OCI-LY3 (cell line): ENCODE data around the gene FLRT3.

Experiments used
- H2AFZ ChIP-seq: fragments of 200-600, 300-600 bp; shearing (Covaris generic); 2 replicates; pipeline ENCODE4 v1.6.0; 2014; ENCODE audit warnings: antibody characterized with exemption, low read depth, low read length
- H3K27ac ChIP-seq: fragments of 200-600, 300-600 bp; sonication (generic); 2 replicates; pipeline ENCODE4 v1.5.1; 2014; ENCODE audit warnings: mild to moderate bottlenecking, low read length, moderate library complexity, mixed read lengths
- H3K27me3 ChIP-seq: fragments of 200-600, 300-600 bp; sonication (generic); 2 replicates; pipeline ENCODE4 v1.6.1; 2014; ENCODE audit warnings: low read depth, low read length, mixed read lengths
- H3K36me3 ChIP-seq: fragments of 200-600, 300-600 bp; sonication (generic); replicated peaks from 2 replicates; pipeline ENCODE3; 2014; ENCODE audit warnings: low read depth, low read length, mixed read lengths
- H3K4me1 ChIP-seq: fragments of 300-600, 200-600 bp; sonication (generic); 2 replicates; pipeline ENCODE4 v1.6.1; 2014; ENCODE audit warnings: low read length, mixed read lengths
- H3K4me2 ChIP-seq: fragments of 200-600, 300-600 bp; sonication (generic); 2 replicates; pipeline ENCODE4 v1.6.1; 2014; ENCODE audit warnings: low read length, mixed read lengths
- H3K4me3 ChIP-seq: fragments of 300-600, 200-600 bp; sonication (generic); 2 replicates; pipeline ENCODE4 v1.5.1; 2014; ENCODE audit warnings: antibody characterized with exemption, mild to moderate bottlenecking, low read length, moderate library complexity
- H3K79me2 ChIP-seq: fragments of 300-600, 200-600 bp; shearing (Covaris generic); 2 replicates; pipeline ENCODE4 v1.6.1; 2014; ENCODE audit warnings: mild to moderate bottlenecking, low read length, mixed read lengths
- H3K9ac ChIP-seq: fragments of 300-600, 200-600 bp; shearing (Covaris generic); 2 replicates; pipeline ENCODE4 v1.6.0; 2014; ENCODE audit warnings: mild to moderate bottlenecking, low read length, moderate library complexity
- H3K9me3 ChIP-seq: fragments of 200-600, 300-600 bp; shearing (Covaris generic); 2 replicates; pipeline ENCODE4 v1.6.1; 2014; ENCODE audit warnings: low read length, mixed read lengths; ENCODE audit not compliant: insufficient read depth
- H4K20me1 ChIP-seq: fragments of 200-600, 300-600 bp; sonication (generic); 2 replicates; pipeline ENCODE4 v1.6.1; 2016; ENCODE audit warnings: low read length, mixed read lengths; ENCODE audit not compliant: insufficient read depth
- CTCF ChIP-seq: fragments of 200-600, 300-600 bp; sonication (generic); IDR thresholded peaks from 2 replicates; pipeline ENCODE4 v1.5.1; 2014; ENCODE audit warnings: antibody characterized with exemption, low read length, low read depth
- EZH2phosphoT487 ChIP-seq: fragments of 200-600 bp; shearing (Covaris generic); IDR thresholded peaks from 2 replicates; pipeline ENCODE4 v1.6.1; 2018; ENCODE audit warnings: antibody characterized with exemption, mixed run types, low read depth

The FLRT3 gene

GRCh38 chr20:14337400-14338171 is at the start of gene FLRT3:
TSS of gene FLRT3 (minus strand) at chr20:14337612. CDS start at chr20:14327506, 10,106 bp downstream.
- H3K4me3 ChIP-seq = peak within 1 kb of the TSS; percentile 85
- peak within 1 kb of the TSS; percentile 99 for H2AFZ ChIP-seq
- H3K36me3 ChIP-seq = no peaks in the 10 kb centered on the region
- no peak within 1 kb of the TSS for H3K27ac ChIP-seq
- H3K9me3 ChIP-seq = no peaks in the 10 kb centered on the region
- peak within 1 kb of the TSS; percentile 86 for H3K4me2 ChIP-seq
- H3K9ac ChIP-seq = peak within 1 kb of the TSS; percentile 59
- H3K27me3 ChIP-seq = peaks cover 13% of the 10 kb centered on the region
- H4K20me1 ChIP-seq = no peaks in the 10 kb centered on the region
- no peak for TF ChIP-seq EZH2phosphoT487
- peak; percentile 93 for TF ChIP-seq CTCF
- no peaks in the 10 kb centered on the region for H3K79me2 ChIP-seq
- peaks cover 14% of the 10 kb centered on the region for H3K4me1 ChIP-seq

GRCh38 chr20:14386726-14387125 is 49.3 kb upstream of the FLRT3 start:
- no peaks in the 10 kb centered on the region for H3K27me3 ChIP-seq
- H3K9me3 ChIP-seq = no peaks in the 10 kb centered on the region; the same call in 1 of the 2 replicates
- no peaks in the 10 kb centered on the region for H3K79me2 ChIP-seq
- H4K20me1 ChIP-seq = no peaks in the 10 kb centered on the region
- TF ChIP-seq EZH2phosphoT487 = no peak
- no peak for TF ChIP-seq CTCF
- H3K9ac ChIP-seq = no peak overlapping the region
- no peak overlapping the region for H3K4me3 ChIP-seq
- no peak overlapping the region for H3K4me2 ChIP-seq
- H3K27ac ChIP-seq = no peak overlapping the region
- no peak overlapping the region for H2AFZ ChIP-seq
- H3K4me1 ChIP-seq = no peaks in the 10 kb centered on the region
- no peaks in the 10 kb centered on the region for H3K36me3 ChIP-seq

- H3K4me3 ChIP-seq = no peak overlapping the region
- H3K36me3 ChIP-seq = no peaks in the 10 kb centered on the region
- H2AFZ ChIP-seq = no peak overlapping the region
- H3K4me1 ChIP-seq = no peaks in the 10 kb centered on the region
- H3K9ac ChIP-seq = no peak overlapping the region
- H3K4me2 ChIP-seq = no peak overlapping the region
- no peaks in the 10 kb centered on the region for H4K20me1 ChIP-seq
- H3K9me3 ChIP-seq = no peaks in the 10 kb centered on the region; the same call in 1 of the 2 replicates
- no peaks in the 10 kb centered on the region for H3K79me2 ChIP-seq
- H3K27me3 ChIP-seq = no peaks in the 10 kb centered on the region
- TF ChIP-seq CTCF (no peak), EZH2phosphoT487 (no peak)
- no peak overlapping the region for H3K27ac ChIP-seq
These were observed 47.8 kb upstream of the FLRT3 start for GRCh38 chr20:14385176-14385740.

- no peak for TF ChIP-seq EZH2phosphoT487
- no peak for TF ChIP-seq CTCF
- H3K9ac ChIP-seq = no peak overlapping the region
- no peaks in the 10 kb centered on the region for H3K79me2 ChIP-seq
- no peaks in the 10 kb centered on the region; the same call in 1 of the 2 replicates for H3K9me3 ChIP-seq
- H3K4me1 ChIP-seq = no peaks in the 10 kb centered on the region
- no peaks in the 10 kb centered on the region for H4K20me1 ChIP-seq
- no peak overlapping the region for H3K4me2 ChIP-seq
- no peak overlapping the region for H3K4me3 ChIP-seq
- H3K27ac ChIP-seq = no peak overlapping the region
- H3K36me3 ChIP-seq = no peaks in the 10 kb centered on the region
- H2AFZ ChIP-seq = no peak overlapping the region
- no peaks in the 10 kb centered on the region for H3K27me3 ChIP-seq
These were observed 47.2 kb upstream of the FLRT3 start for GRCh38 chr20:14384416-14385175.
